D721Med (cell line): ENCODE measurements around the gene KIF6.

Experiments
- DNase-seq: peaks from one replicate; pipeline ENCODE4 v3.0.0; 2011; ENCODE audit warnings: low spot score; ENCODE audit not compliant: insufficient read length
- FAIRE-seq: peaks from 2 replicates; lab custom pipeline; 2011; peaks lifted over from hg19 to GRCh38; lab: Jason Lieb, UNC
- CTCF ChIP-seq: IDR thresholded peaks from 2 replicates; pipeline ENCODE4 v1.5.1; 2012; ENCODE audit warnings: mild to moderate bottlenecking, control low read depth; ENCODE audit not compliant: insufficient read depth; ENCODE audit errors: missing control alignments

KIF6 gene

GRCh38 chr6:39714802-39715201, 10.4 kb downstream of the KIF6 start:
- no peak for DNase-seq
- no peak for FAIRE-seq
- no peak for TF ChIP-seq CTCF

- no peak for TF ChIP-seq CTCF
- no peak for DNase-seq
- no peak for FAIRE-seq
Observed at GRCh38 chr6:39707962-39708683, 17.1 kb downstream of the KIF6 start.

GRCh38 chr6:39706819-39707335, 18.3 kb downstream of the KIF6 start:
- DNase-seq (no peak), FAIRE-seq (no peak)
- no peak for TF ChIP-seq CTCF

- no peak for TF ChIP-seq CTCF
- DNase-seq (no peak), FAIRE-seq (no peak)
Observed at GRCh38 chr6:39702265-39702664, 22.9 kb downstream of the KIF6 start.

GRCh38 chr6:39700362-39700761, 24.8 kb downstream of the KIF6 start:
- FAIRE-seq (no peak), DNase-seq (no peak)
- TF ChIP-seq CTCF = no peak

GRCh38 chr6:39698789-39699188, 26.4 kb downstream of the KIF6 start:
- no peak for TF ChIP-seq CTCF
- FAIRE-seq = no peak
- no peak for DNase-seq

GRCh38 chr6:39696986-39697788, 28.0 kb downstream of the KIF6 start:
- no peak for FAIRE-seq
- no peak for TF ChIP-seq CTCF
- DNase-seq = no peak
